SK-N-SH (cell line): ENCODE measurements around the gene ATG4B. TPM values are rescaled to one million over a fixed set of nuclear protein-coding genes. Genes with fewer than 3 reads are reported as not detected.

ENCODE experiments used
- CTCF ChIA-PET: fragments of 300-600, 350-600 bp; formaldehyde crosslinking; extraction: SDS; loops from one replicate; lab custom pipeline; 2021; lab: Yijun Ruan, JAX
- POLR2A ChIA-PET: fragments of 350-600 bp; sonication (Branson Sonifier 250); formaldehyde crosslinking; extraction: SDS; loops from one replicate; lab custom pipeline; 2020; ENCODE audit warnings: antibody characterized with exemption, inconsistent platforms; lab: Yijun Ruan, JAX
- DNase-seq: peaks from one replicate; pipeline ENCODE4 v3.0.0; 2012
- H2AFZ ChIP-seq: fragments of 200-600 bp; sonication (generic); 2 replicates; pipeline ENCODE4 v1.8.1; 2016; ENCODE audit warnings: antibody characterized with exemption, mild to moderate bottlenecking, low read depth
- H3F3A ChIP-seq: fragments of 200-600 bp; sonication (generic); replicated peaks from 2 replicates; pipeline ENCODE3; 2016; ENCODE audit warnings: antibody characterized with exemption, mild to moderate bottlenecking; ENCODE audit not compliant: insufficient read depth
- H3K27ac ChIP-seq, 2 experiments: fragments of 200-500 bp in 1 of 2; fragments of 200-600 bp in 1 of 2; sonication (Bioruptor generic) in 1 of 2; sonication (generic), shearing (Covaris generic) in 1 of 2; 2 replicates each; pipeline versions ENCODE4 v1.5.1 to v1.6.1; 2014 to 2016; ENCODE audit warnings: low read depth in 2 of 2, inconsistent platforms in 1 of 2, low read length in 1 of 2, mild to moderate bottlenecking in 1 of 2, mixed read lengths in 1 of 2
- H3K27me3 ChIP-seq: fragments of 200-600 bp; sonication (generic), shearing (Covaris generic); 2 replicates; pipeline ENCODE4 v1.6.1; 2016; ENCODE audit warnings: mixed run types; ENCODE audit not compliant: insufficient read depth
- H3K36me3 ChIP-seq, 2 experiments: fragments of 200-500 bp in 1 of 2; fragments of 200-600 bp in 1 of 2; sonication (Bioruptor generic) in 1 of 2; sonication (generic) in 1 of 2; replicated peaks in 1 of 2; 2 replicates each; pipeline versions ENCODE3 to v1.5.1; 2014 to 2016; ENCODE audit warnings: low read length in 1 of 2, mild to moderate bottlenecking in 1 of 2; ENCODE audit not compliant: insufficient read depth in 2 of 2, control insufficient read depth in 1 of 2
- H3K4me1 ChIP-seq, 2 experiments: fragments of 200-500 bp in 1 of 2; fragments of 200-600 bp in 1 of 2; sonication (Bioruptor generic) in 1 of 2; sonication (generic), shearing (Covaris generic) in 1 of 2; 2 replicates each; pipeline versions ENCODE4 v1.5.1 to v1.6.1; 2014 to 2016; ENCODE audit warnings: low read depth in 1 of 2, low read length in 1 of 2, mixed run types in 1 of 2; ENCODE audit not compliant: insufficient read depth in 2 of 2, control insufficient read depth in 1 of 2
- H3K4me2 ChIP-seq: fragments of 200-600 bp; sonication (generic), shearing (Covaris generic); 2 replicates; pipeline ENCODE4 v1.6.1; 2017; ENCODE audit warnings: mixed run types
- H3K4me3 ChIP-seq, 2 experiments: fragments of 200-500 bp in 1 of 2; fragments of 200-600 bp in 1 of 2; sonication (Bioruptor generic) in 1 of 2; sonication (generic), shearing (Covaris generic) in 1 of 2; 2 replicates each; pipeline versions ENCODE4 v1.5.1 to v1.8.1; 2014 to 2016; ENCODE audit warnings: low read depth in 2 of 2, inconsistent platforms in 1 of 2, low read length in 1 of 2, mild to moderate bottlenecking in 1 of 2, mixed read lengths in 1 of 2, moderate library complexity in 1 of 2
- H3K79me2 ChIP-seq: fragments of 200-600 bp; sonication (generic); 2 replicates; pipeline ENCODE4 v1.8.1; 2017; ENCODE audit warnings: mild to moderate bottlenecking; ENCODE audit not compliant: insufficient read depth
- H3K9ac ChIP-seq: fragments of 200-600 bp; sonication (generic); 2 replicates; pipeline ENCODE4 v1.6.1; 2017; ENCODE audit warnings: mixed run types
- H3K9me2 ChIP-seq: fragments of 200-600 bp; sonication (generic); 2 replicates; pipeline ENCODE4 v1.6.1; 2017; ENCODE audit warnings: mixed run types
- H3K9me3 ChIP-seq: fragments of 200-600 bp; sonication (generic); 2 replicates; pipeline ENCODE4 v1.6.1; 2017; ENCODE audit warnings: mixed run types, mild to moderate bottlenecking, moderate library complexity
- H4K20me1 ChIP-seq: fragments of 200-600 bp; sonication (generic); 2 replicates; pipeline ENCODE4 v1.6.1; 2017; ENCODE audit warnings: mild to moderate bottlenecking, mixed run types; ENCODE audit not compliant: insufficient read depth
- CHD2 ChIP-seq: fragments of 150-350 bp; IDR thresholded peaks from 2 replicates; pipeline ENCODE4 v1.6.1; 2018; ENCODE audit warnings: low read length; ENCODE audit not compliant: partially characterized antibody
- EP300 ChIP-seq, 2 experiments: IDR thresholded peaks; 2 replicates each; pipeline versions ENCODE4 v1.4.0 to v1.6.1; 2012; ENCODE audit warnings: borderline replicate concordance in 1 of 2, low read depth in 1 of 2, low read length in 1 of 2
- EZH2phosphoT487 ChIP-seq: fragments of 200-600 bp; sonication (generic); IDR thresholded peaks from 2 replicates; pipeline ENCODE4 v1.6.1; 2017; ENCODE audit warnings: low read depth, mixed run types, mild to moderate bottlenecking, antibody characterized with exemption, moderate library complexity, borderline replicate concordance
- FOSL2 ChIP-seq: IDR thresholded peaks from 2 replicates; pipeline ENCODE4 v1.4.0; 2012; ENCODE audit warnings: low read depth, mild to moderate bottlenecking, moderate library complexity, borderline replicate concordance
- GABPA ChIP-seq: IDR thresholded peaks from 2 replicates; pipeline ENCODE4 v1.4.0; 2012; ENCODE audit warnings: low read depth, mild to moderate bottlenecking
- JUND ChIP-seq: IDR thresholded peaks from 2 replicates; pipeline ENCODE4 v1.4.0; 2012
- MAX ChIP-seq: IDR thresholded peaks from 2 replicates; pipeline ENCODE4 v1.4.0; 2012; ENCODE audit warnings: low read depth
- MEF2A ChIP-seq: IDR thresholded peaks from 2 replicates; pipeline ENCODE4 v1.4.0; 2012; ENCODE audit warnings: low read depth, borderline replicate concordance
- MXI1 ChIP-seq: IDR thresholded peaks from 2 replicates; pipeline ENCODE4 v1.6.1; 2012; ENCODE audit warnings: mild to moderate bottlenecking, low read depth, low read length, improper control_type of control experiment
- POLR2AphosphoS5 ChIP-seq: IDR thresholded peaks from 2 replicates; pipeline ENCODE4 v1.6.1; 2012; ENCODE audit warnings: low read depth, low read length
- SIN3A ChIP-seq: IDR thresholded peaks from 2 replicates; pipeline ENCODE4 v1.6.1; 2012; ENCODE audit warnings: low read depth, mild to moderate bottlenecking, low read length, moderate library complexity, borderline replicate concordance
- SMC3 ChIP-seq: IDR thresholded peaks from 2 replicates; pipeline ENCODE4 v1.6.1; 2012; ENCODE audit warnings: low read depth, low read length, improper control_type of control experiment
- TAF1 ChIP-seq: IDR thresholded peaks from 2 replicates; pipeline ENCODE4 v1.6.1; 2012; ENCODE audit warnings: low read depth, mild to moderate bottlenecking, low read length, moderate library complexity, borderline replicate concordance
- TCF12 ChIP-seq: IDR thresholded peaks from 2 replicates; pipeline ENCODE4 v1.4.0; 2012
- TEAD4 ChIP-seq: IDR thresholded peaks from 2 replicates; pipeline ENCODE4 v1.4.0; 2012; ENCODE audit warnings: mild to moderate bottlenecking, borderline replicate concordance; ENCODE audit not compliant: insufficient read depth
- USF1 ChIP-seq: IDR thresholded peaks from 2 replicates; pipeline ENCODE4 v1.4.0; 2012; ENCODE audit warnings: low read depth, borderline replicate concordance
- USF2 ChIP-seq: fragments of 150-350 bp; IDR thresholded peaks from 2 replicates; pipeline ENCODE4 v1.6.1; 2017; ENCODE audit warnings: antibody characterized with exemption, low read length, low read depth, borderline replicate concordance
- WGBS: methylation state at CpG from one replicate; pipeline ENCODE4 v1.1.6; 2017; ENCODE audit warnings: low lambda C conversion rate; 5-methylcytosine and 5-hydroxymethylcytosine counted together
- polyA plus RNA-seq, 3 experiments: library from polyadenylated mRNA; depleted of rRNA; stranded (reverse); fragments of >200 nt; gene quantifications; 2 replicates each; pipeline ENCODE4 v1.2.3, GENCODE V29; 2012
- TF ChIP-seq, protein P1 (sequence below): IDR thresholded peaks from 2 replicates; pipeline ENCODE4; 2012
- TF ChIP-seq, protein P2 (sequence below): IDR thresholded peaks from 2 replicates; pipeline ENCODE4 v1.6.1; 2012; ENCODE audit warnings: mild to moderate bottlenecking, low read depth, low read length, moderate library complexity

Gene ATG4B
- polyA plus RNA-seq, 1 of the 3 experiments (the other 2 are of a cell fraction) = 107 TPM

DNA sequence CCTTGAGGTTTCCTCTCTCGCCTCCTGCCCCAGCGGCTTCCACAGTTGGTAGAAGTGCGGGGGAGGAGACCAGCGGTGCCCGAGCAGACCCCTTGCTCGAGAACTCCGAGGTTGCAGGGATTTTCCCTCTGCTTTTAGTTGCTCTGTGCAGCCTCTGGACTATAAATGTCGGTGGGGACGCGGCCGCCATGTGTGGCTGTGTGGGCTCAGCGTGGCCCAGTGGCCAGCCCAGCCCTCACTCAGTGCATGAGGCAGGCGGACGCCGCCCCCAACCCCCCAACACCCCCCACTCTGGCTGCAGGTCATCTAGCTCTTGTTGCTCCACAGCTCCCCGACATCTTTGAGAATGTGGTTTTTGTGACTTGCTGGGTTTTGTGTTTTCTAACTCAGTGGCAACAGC lies 81.6 kb downstream of the ATG4B start:
- no peaks in the 10 kb centered on the region for H4K20me1 ChIP-seq
- peaks cover 32 to 45% of the 10 kb centered on the region in 2 experiments for H3K36me3 ChIP-seq
- no peaks in the 10 kb centered on the region for H3K79me2 ChIP-seq
- no peak overlapping the region for H2AFZ ChIP-seq
- H3K9me2 ChIP-seq = no peaks in the 10 kb centered on the region
- DNase-seq = no peak
- H3K27ac ChIP-seq = no peak overlapping the region
- no peak overlapping the region for H3K4me2 ChIP-seq
- ChIA-PET CTCF (interaction anchor here (0.8 to 1.9 kb wide), 5 partner anchors 9 to 159 kb away, joined by 3 to 5 read pairs (median 3); no protein-coding TSS in a partner anchor), POLR2A (interaction anchor here (0.8 kb wide), 1 partner anchor 161 kb away, joined by 3 read pairs; no protein-coding TSS in a partner anchor)
- no peak overlapping the region for H3K4me3 ChIP-seq
- no peaks in the 10 kb centered on the region for H3K4me1 ChIP-seq
- H3K9me3 ChIP-seq = 0 out of 2 replicates have a peak, but pooled peaks cover under 1% of the 10 kb centered on the region
- H3K9ac ChIP-seq = no peak overlapping the region
- no peaks in the 10 kb centered on the region for H3K27me3 ChIP-seq
- WGBS = 88% methylated on average over 9 of the region's 16 CpGs
- TF ChIP-seq SIN3A (no peak), MEF2A (no peak), USF1 (no peak), EZH2phosphoT487 (no peak), EP300 (IDR thresholded peaks at IDR 0.05; ENCODE audit: borderline replicate concordance in 1 of 2, low read depth in 1 of 2, low read length in 1 of 2) (no peak), POLR2AphosphoS5 (no peak), MAX (no peak), TCF12 (no peak), CHD2 (no peak), TEAD4 (no peak)
- TF ChIP-seq, protein P1, sequence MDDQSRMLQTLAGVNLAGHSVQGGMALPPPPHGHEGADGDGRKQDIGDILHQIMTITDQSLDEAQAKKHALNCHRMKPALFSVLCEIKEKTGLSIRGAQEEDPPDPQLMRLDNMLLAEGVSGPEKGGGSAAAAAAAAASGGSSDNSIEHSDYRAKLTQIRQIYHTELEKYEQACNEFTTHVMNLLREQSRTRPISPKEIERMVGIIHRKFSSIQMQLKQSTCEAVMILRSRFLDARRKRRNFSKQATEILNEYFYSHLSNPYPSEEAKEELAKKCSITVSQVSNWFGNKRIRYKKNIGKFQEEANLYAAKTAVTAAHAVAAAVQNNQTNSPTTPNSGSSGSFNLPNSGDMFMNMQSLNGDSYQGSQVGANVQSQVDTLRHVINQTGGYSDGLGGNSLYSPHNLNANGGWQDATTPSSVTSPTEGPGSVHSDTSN = no peak
- H3F3A ChIP-seq = no peaks in the 10 kb centered on the region

- CTCF ChIA-PET = interaction anchor here (1.2 to 1.9 kb wide), 2 partner anchors 14 to 158 kb away, joined by 3 to 5 read pairs; no protein-coding TSS in a partner anchor
- H3K27me3 ChIP-seq = no peaks in the 10 kb centered on the region
- DNase-seq = peak; percentile 21
Observed at GRCh38 chr2:241720099-241720498, 82.6 kb downstream of the ATG4B start.

More at GRCh38 chr2:241720099-241720498, 82.6 kb downstream of the ATG4B start:
- Histone ChIP-seq H3K9ac (no peak overlapping the region), H3K4me2 (no peak overlapping the region), H3F3A (no peaks in the 10 kb centered on the region), H3K4me3 (no peak overlapping the region), H2AFZ (no peak overlapping the region), H4K20me1 (no peaks in the 10 kb centered on the region), H3K27ac (no peak overlapping the region), H3K9me2 (no peaks in the 10 kb centered on the region), H3K79me2 (no peaks in the 10 kb centered on the region), H3K4me1 (no peaks in the 10 kb centered on the region), H3K36me3 (peaks cover 24 to 41% of the 10 kb centered on the region in 2 experiments), H3K9me3 (no peaks in the 10 kb centered on the region)
- POLR2A ChIA-PET = no interaction called here
- TF ChIP-seq FOSL2 = no peak
- TF ChIP-seq USF2 = no peak
- TF ChIP-seq CHD2 = no peak
- TF ChIP-seq TEAD4 = no peak
- TF ChIP-seq JUND = no peak
- no peak for TF ChIP-seq TAF1
- no peak for TF ChIP-seq GABPA
- no peak for TF ChIP-seq EZH2phosphoT487
- TF ChIP-seq, protein P2, sequence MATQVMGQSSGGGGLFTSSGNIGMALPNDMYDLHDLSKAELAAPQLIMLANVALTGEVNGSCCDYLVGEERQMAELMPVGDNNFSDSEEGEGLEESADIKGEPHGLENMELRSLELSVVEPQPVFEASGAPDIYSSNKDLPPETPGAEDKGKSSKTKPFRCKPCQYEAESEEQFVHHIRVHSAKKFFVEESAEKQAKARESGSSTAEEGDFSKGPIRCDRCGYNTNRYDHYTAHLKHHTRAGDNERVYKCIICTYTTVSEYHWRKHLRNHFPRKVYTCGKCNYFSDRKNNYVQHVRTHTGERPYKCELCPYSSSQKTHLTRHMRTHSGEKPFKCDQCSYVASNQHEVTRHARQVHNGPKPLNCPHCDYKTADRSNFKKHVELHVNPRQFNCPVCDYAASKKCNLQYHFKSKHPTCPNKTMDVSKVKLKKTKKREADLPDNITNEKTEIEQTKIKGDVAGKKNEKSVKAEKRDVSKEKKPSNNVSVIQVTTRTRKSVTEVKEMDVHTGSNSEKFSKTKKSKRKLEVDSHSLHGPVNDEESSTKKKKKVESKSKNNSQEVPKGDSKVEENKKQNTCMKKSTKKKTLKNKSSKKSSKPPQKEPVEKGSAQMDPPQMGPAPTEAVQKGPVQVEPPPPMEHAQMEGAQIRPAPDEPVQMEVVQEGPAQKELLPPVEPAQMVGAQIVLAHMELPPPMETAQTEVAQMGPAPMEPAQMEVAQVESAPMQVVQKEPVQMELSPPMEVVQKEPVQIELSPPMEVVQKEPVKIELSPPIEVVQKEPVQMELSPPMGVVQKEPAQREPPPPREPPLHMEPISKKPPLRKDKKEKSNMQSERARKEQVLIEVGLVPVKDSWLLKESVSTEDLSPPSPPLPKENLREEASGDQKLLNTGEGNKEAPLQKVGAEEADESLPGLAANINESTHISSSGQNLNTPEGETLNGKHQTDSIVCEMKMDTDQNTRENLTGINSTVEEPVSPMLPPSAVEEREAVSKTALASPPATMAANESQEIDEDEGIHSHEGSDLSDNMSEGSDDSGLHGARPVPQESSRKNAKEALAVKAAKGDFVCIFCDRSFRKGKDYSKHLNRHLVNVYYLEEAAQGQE = no peak
- no peak for TF ChIP-seq MXI1
- TF ChIP-seq SMC3 = no peak
- WGBS = 75% methylated on average over 2 of the region's 19 CpGs
